VCaP (cell line): ENCODE results near the gene TMEM114.

Experiments
- H3K27ac ChIP-seq: fragments of 450-650 bp; 2 replicates; pipeline ENCODE4 v1.5.1; 2017
- CTCF ChIP-seq: fragments of 450-650 bp; conservative IDR thresholded peaks from 2 replicates; pipeline ENCODE4 v1.5.1; 2017; ENCODE audit warnings: mild to moderate bottlenecking, moderate library complexity

The TMEM114 gene

GRCh38 chr16:8551388-8552332, 38.7 kb downstream of the TMEM114 start:
- no peak for TF ChIP-seq CTCF
- no peak overlapping the region for H3K27ac ChIP-seq

- H3K27ac ChIP-seq = no peak overlapping the region
- no peak for TF ChIP-seq CTCF
Observed at GRCh38 chr16:8550728-8551387, 39.5 kb downstream of the TMEM114 start.

GRCh38 chr16:8549843-8550412, 40.4 kb downstream of the TMEM114 start:
- no peak overlapping the region for H3K27ac ChIP-seq
- no peak for TF ChIP-seq CTCF

- TF ChIP-seq CTCF = no peak
- H3K27ac ChIP-seq = no peak overlapping the region
Observed at GRCh38 chr16:8548166-8548565, 42.1 kb downstream of the TMEM114 start.

GRCh38 chr16:8547762-8548161, 42.5 kb downstream of the TMEM114 start:
- H3K27ac ChIP-seq = no peak overlapping the region
- no peak for TF ChIP-seq CTCF

- H3K27ac ChIP-seq = no peak overlapping the region
- no peak for TF ChIP-seq CTCF
Observed at GRCh38 chr16:8544406-8544805, 45.9 kb downstream of the TMEM114 start.

GRCh38 chr16:8543258-8543657, 47.1 kb downstream of the TMEM114 start:
- no peak overlapping the region for H3K27ac ChIP-seq
- no peak for TF ChIP-seq CTCF
